Measurements from ENCODE around the gene CACNG7.

CACNG7 gene

DNA sequence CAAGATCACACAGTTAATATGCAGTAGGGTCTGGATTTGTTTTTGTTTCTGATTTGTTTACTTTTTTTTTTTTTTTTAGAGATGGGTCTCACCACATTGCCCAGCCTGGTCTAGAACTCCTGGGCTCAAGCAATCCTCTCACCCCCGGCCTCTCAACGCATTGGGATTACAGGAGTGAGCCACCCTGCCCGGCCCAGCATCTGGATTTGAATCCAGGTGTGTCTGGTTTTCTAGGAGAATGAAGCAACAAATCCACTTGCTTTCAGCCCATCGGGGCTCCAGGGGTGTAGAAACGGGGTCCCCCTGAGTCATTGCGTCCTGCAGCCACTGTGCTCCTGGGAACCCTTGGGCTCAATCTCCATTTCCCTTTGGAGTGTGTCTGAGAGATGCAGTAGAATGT, 60.3 kb downstream of the CACNG7 start:
- Histone ChIP-seq H3K27me3 (ENCODE audit: control insufficient read depth, insufficient read depth, low read length) (peaks cover 9% of the 10 kb centered on the region), H3K4me1 (ENCODE audit: control insufficient read depth, insufficient read depth, low read length) (no peaks in the 10 kb centered on the region), H3K36me3 (ENCODE audit: control insufficient read depth, insufficient read depth, low read length) (no peaks in the 10 kb centered on the region)

DNA sequence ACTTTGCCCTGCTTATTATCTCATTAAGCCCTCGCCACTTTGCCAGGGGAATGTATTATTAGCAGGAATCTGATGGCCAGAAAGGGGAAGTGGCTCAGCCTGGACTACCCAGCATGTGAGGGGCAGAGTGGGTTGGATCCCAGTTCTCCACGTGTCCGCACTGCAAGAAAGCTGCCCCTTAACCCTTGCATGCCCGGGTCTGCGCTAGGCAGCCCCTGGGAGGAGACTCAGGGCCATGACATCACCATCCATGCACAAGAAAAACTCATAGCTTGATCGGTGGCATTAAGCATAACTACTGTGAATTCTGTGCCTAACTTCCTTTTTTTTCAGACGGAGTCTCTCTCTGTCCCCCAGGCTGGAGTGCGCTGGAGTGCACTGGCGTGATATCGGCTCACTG, 62.6 kb downstream of the CACNG7 start:
- Histone ChIP-seq H3K36me3 (ENCODE audit: control insufficient read depth, insufficient read depth, low read length) (no peaks in the 10 kb centered on the region), H3K4me1 (ENCODE audit: control insufficient read depth, insufficient read depth, low read length) (no peaks in the 10 kb centered on the region), H3K9me3 (ENCODE audit: control insufficient read depth, insufficient read depth, low read length) (no peaks in the 10 kb centered on the region), H3K27me3 (ENCODE audit: control insufficient read depth, insufficient read depth, low read length) (no peaks in the 10 kb centered on the region), H3K4me3 (ENCODE audit: low read depth, low read length) (no peak overlapping the region), H3K9ac (ENCODE audit: low read depth, low read length) (no peak overlapping the region), H3K27ac (ENCODE audit: low read depth, low read length) (no peak overlapping the region)

More for the DNA sequence above, 60.3 kb downstream of the CACNG7 start:
- H3K27ac ChIP-seq (ENCODE audit: low read depth, low read length) = no peak overlapping the region
- H3K9ac ChIP-seq (ENCODE audit: low read depth, low read length) = no peak overlapping the region
- H3K9me3 ChIP-seq (ENCODE audit: control insufficient read depth, insufficient read depth, low read length) = no peaks in the 10 kb centered on the region
- no peak overlapping the region for H3K4me3 ChIP-seq (ENCODE audit: low read depth, low read length)

DNA sequence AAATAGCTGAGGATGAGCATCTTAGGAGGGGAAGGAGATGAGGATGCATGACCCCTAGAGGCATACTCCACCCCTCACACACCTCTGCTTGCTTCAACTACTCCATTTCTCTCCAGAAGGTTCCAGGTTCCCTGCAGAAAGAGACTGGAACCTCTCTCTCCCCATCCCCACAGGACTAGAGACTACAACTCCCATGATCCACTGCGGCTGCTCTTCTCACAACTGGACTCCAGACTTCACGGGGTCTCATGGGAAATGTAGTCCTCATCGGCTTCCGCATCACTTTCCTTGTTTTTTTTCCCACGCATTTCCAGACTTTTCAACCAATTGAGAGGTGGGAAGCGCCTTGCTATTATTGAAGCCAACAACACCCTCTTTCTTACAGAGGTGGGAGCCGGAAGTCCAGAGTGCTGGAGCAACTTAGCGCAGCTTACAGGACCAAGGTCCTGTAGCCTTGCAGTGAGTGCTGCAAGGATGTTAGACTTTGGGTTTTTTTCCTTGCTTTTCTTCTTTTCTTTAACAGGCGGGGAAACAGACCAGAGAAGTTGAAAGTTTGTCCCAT, 68.4 kb downstream of the CACNG7 start:
- H3K9ac ChIP-seq (ENCODE audit: low read depth, low read length) = no peak overlapping the region
- H3K27ac ChIP-seq (ENCODE audit: low read depth, low read length) = peak overlapping the region; percentile 71

DNA sequence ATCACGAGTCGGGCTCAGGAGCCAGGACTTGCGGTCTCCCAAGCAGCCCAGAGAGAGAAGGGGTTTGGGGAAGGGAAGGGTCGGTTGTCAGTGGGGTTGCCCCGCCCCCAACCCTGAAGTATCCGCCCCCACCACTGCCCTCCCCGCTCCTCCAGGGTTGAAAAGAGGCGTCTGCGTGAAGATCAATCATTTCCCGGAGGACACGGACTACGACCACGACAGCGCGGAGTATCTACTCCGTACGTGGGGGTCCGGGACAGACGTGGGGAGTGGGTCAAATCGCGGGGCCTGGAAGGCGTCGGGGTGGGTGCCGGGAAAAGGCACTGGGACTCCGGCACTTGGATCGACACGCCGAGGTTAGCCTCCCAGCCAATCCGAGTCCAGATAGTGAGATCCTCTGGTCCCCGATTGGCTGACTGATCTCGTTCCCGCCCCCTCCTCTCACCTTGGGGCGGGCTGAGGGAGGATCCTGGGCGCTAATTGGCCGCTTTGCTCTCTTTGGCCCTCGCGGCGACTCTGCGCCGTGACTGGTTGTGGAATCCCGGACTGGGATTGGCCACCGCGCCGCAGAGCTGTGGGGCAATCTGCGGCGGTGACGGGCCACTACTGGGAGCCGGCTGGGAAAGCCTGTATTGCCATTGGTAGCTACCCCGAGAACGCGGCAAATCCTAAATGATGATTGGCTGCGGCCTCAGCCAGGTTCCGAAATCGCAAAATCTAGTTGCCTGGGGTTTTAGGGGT, 69.1 kb downstream of the CACNG7 start:
- Histone ChIP-seq H3K4me3 (ENCODE audit: low read depth, low read length) (peak overlapping the region; percentile 75), H3K9ac (ENCODE audit: low read depth, low read length) (no peak overlapping the region), H3K27ac (ENCODE audit: low read depth, low read length) (peak overlapping the region; percentile 71), H3K9me3 (ENCODE audit: control insufficient read depth, insufficient read depth, low read length) (no peaks in the 10 kb centered on the region), H3K36me3 (ENCODE audit: control insufficient read depth, insufficient read depth, low read length) (no peaks in the 10 kb centered on the region), H3K4me1 (ENCODE audit: control insufficient read depth, insufficient read depth, low read length) (peaks cover 6% of the 10 kb centered on the region), H3K27me3 (ENCODE audit: control insufficient read depth, insufficient read depth, low read length) (peaks cover 10% of the 10 kb centered on the region)

More for the DNA sequence above, 68.4 kb downstream of the CACNG7 start:
- Histone ChIP-seq H3K27me3 (ENCODE audit: control insufficient read depth, insufficient read depth, low read length) (peaks cover 9% of the 10 kb centered on the region), H3K4me1 (ENCODE audit: control insufficient read depth, insufficient read depth, low read length) (peaks cover 6% of the 10 kb centered on the region), H3K36me3 (ENCODE audit: control insufficient read depth, insufficient read depth, low read length) (no peaks in the 10 kb centered on the region), H3K9me3 (ENCODE audit: control insufficient read depth, insufficient read depth, low read length) (no peaks in the 10 kb centered on the region), H3K4me3 (ENCODE audit: low read depth, low read length) (peak overlapping the region; percentile 75)

DNA sequence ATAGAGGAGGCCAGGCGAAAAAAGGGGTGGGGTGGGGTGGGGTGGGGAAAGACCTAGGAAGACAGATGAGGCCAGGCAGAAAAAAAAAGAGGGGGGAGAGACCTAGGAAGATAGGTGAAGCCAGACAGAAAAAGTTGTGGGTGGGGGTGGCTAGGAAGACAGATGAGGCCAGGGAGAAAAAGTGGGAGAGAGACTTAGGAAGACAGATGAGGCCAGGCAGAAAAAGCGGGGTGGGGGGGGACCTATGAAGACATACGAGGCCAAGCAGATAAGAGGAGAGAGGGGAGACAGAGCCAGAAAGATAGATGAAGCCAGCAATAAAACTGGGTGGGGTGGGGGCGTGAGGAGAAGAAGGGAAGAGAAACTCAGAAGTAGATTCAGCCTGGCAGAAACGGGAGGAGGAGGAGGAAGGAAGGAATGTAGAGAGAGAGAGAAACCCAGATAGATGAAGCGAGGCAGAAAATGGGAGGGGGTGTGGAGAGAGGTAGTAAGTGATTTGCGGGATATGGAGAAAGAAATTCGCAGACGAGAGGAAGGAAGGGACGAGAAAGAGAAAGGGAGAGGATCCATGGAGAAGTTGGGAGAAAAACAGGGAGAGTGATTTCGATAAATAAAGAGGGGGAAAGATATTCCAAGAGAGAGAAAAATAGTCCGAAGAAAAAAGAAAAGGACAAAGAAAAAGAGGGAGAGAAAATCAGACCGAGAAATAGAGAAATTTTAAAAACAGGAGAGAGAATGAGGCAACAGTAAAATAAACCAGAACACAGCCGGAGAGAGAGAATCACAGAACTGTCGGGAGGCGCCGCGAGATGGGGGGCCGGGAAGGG, 70.1 kb downstream of the CACNG7 start:
- Histone ChIP-seq H3K27me3 (ENCODE audit: control insufficient read depth, insufficient read depth, low read length) (peaks cover 18% of the 10 kb centered on the region), H3K9me3 (ENCODE audit: control insufficient read depth, insufficient read depth, low read length) (no peaks in the 10 kb centered on the region), H3K27ac (ENCODE audit: low read depth, low read length) (no peak overlapping the region), H3K4me1 (ENCODE audit: control insufficient read depth, insufficient read depth, low read length) (peaks cover 6% of the 10 kb centered on the region), H3K9ac (ENCODE audit: low read depth, low read length) (no peak overlapping the region; the same call in 1 of the 2 replicates), H3K36me3 (ENCODE audit: control insufficient read depth, insufficient read depth, low read length) (no peaks in the 10 kb centered on the region), H3K4me3 (ENCODE audit: low read depth, low read length) (peak overlapping the region; percentile 74)

DNA sequence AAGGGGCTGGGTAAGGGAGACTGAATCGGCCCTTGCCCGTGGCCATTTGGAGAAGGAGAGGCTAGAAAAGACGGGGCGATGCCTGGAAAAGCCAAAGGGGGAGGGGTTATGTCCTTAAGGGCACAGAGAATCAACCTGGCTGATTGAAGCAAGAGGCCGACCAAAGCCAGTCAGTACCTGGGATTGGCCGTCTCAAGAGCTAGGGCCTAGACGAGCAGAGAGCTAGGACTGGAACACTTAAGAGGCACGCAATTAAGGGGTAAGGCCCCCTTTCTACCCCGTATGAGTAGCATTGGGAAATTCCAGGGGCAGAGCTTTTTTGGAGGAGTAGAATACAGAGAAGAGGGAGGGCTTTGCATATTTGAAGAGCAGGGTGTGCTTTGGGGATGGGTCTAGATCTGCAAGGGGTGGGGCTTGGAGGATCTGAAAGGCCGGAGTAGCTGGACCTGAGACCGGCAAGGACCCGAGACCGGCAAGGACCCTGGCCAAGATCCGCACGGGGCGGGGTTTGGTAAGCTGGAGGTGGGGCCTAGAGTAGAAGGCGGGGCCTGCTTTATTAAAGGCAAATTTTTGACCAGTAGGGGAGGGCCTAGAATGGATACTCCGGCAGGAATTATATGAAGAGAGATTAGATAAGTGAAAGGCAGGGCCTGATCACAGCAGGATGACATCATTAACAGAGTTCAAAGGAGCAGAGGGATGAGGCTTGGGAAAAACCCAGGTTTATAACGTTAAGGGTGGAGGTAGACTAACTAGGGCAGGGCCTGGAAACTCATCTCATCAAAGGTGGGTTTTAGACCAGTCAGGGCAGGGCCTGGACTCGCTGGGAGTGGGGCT, 71.7 kb downstream of the CACNG7 start:
- H3K9ac ChIP-seq (ENCODE audit: low read depth, low read length) = no peak overlapping the region
- no peaks in the 10 kb centered on the region for H3K9me3 ChIP-seq (ENCODE audit: control insufficient read depth, insufficient read depth, low read length)
- no peaks in the 10 kb centered on the region for H3K36me3 ChIP-seq (ENCODE audit: control insufficient read depth, insufficient read depth, low read length)
- H3K4me3 ChIP-seq (ENCODE audit: low read depth, low read length) = peak overlapping the region; percentile 71
- peaks cover 18% of the 10 kb centered on the region for H3K27me3 ChIP-seq (ENCODE audit: control insufficient read depth, insufficient read depth, low read length)
- H3K27ac ChIP-seq (ENCODE audit: low read depth, low read length) = peak overlapping the region; percentile 82
- H3K4me1 ChIP-seq (ENCODE audit: control insufficient read depth, insufficient read depth, low read length) = peaks cover 6% of the 10 kb centered on the region

DNA sequence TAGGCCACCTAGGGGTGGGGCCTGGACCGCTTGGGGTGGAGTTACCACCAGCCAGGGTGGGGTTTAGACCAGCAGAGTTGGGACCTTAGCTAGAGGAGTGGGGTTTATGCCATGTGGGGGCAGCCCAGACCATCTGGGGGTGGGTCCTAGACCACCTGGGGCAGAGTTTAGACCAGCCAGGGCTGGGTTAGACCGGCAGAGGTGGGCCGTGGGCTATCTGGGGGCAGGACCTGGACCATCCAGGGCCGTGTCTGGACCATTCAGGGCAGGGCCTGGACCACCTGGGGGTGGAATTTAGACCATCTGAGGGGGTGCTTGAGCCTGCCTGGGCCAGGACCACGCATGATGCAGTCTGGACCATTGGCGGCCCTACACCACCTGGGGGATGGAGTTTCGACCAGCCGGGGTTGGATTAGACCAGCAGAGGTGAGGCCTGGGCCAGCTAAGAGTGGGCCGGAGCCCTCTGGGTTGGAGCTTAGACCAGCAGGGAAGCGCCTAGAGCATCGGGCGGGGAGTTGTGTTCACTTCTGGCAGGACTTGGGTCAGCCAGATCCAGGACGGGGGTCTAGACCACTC, 72.4 kb downstream of the CACNG7 start:
- Histone ChIP-seq H3K9ac (ENCODE audit: low read depth, low read length) (no peak overlapping the region), H3K27me3 (ENCODE audit: control insufficient read depth, insufficient read depth, low read length) (peaks cover 18% of the 10 kb centered on the region), H3K27ac (ENCODE audit: low read depth, low read length) (no peak overlapping the region), H3K4me3 (ENCODE audit: low read depth, low read length) (peak overlapping the region; percentile 33; the same call in 1 of the 2 replicates), H3K4me1 (ENCODE audit: control insufficient read depth, insufficient read depth, low read length) (peaks cover 6% of the 10 kb centered on the region), H3K36me3 (ENCODE audit: control insufficient read depth, insufficient read depth, low read length) (no peaks in the 10 kb centered on the region), H3K9me3 (ENCODE audit: control insufficient read depth, insufficient read depth, low read length) (no peaks in the 10 kb centered on the region)

DNA sequence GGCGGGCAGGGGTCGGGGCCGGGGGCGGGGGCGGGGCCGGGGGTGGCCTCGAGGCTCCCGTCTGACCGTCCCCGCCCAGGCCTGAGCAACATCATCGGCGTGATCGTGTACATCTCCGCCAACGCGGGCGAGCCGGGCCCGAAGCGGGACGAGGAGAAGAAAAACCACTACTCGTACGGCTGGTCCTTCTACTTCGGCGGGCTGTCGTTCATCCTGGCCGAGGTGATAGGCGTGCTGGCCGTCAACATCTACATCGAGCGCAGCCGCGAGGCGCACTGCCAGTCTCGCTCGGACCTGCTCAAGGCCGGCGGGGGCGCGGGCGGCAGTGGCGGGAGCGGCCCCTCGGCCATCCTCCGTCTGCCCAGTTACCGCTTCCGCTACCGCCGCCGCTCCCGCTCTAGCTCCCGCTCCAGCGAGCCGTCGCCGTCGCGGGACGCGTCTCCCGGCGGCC, 72.9 kb downstream of the CACNG7 start:
- H3K27ac ChIP-seq (ENCODE audit: low read depth, low read length) = peak overlapping the region; percentile 52
- no peak overlapping the region for H3K9ac ChIP-seq (ENCODE audit: low read depth, low read length)
- no peaks in the 10 kb centered on the region for H3K9me3 ChIP-seq (ENCODE audit: control insufficient read depth, insufficient read depth, low read length)
- H3K27me3 ChIP-seq (ENCODE audit: control insufficient read depth, insufficient read depth, low read length) = peaks cover 18% of the 10 kb centered on the region
- H3K4me1 ChIP-seq (ENCODE audit: control insufficient read depth, insufficient read depth, low read length) = peaks cover 6% of the 10 kb centered on the region
- H3K4me3 ChIP-seq (ENCODE audit: low read depth, low read length) = peak overlapping the region; percentile 55
- no peaks in the 10 kb centered on the region for H3K36me3 ChIP-seq (ENCODE audit: control insufficient read depth, insufficient read depth, low read length)

DNA sequence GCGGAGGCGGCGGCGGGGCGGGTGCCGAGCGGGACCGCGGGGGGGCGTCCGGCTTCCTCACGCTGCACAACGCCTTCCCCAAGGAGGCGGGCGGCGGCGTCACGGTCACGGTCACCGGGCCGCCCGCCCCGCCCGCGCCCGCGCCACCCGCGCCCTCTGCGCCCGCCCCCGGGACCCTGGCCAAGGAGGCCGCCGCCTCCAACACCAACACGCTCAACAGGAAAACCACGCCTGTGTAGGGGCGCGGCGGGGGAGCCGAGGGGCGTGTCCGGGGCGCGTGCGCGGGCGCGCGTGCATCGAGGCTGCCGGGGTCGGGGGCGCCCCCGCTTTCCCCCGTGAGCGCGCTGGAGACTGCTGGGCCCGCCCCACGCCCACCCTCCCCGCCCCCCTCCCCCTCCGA, 73.5 kb downstream of the CACNG7 start:
- Histone ChIP-seq H3K4me3 (ENCODE audit: low read depth, low read length) (no peak overlapping the region; the same call in 1 of the 2 replicates), H3K9me3 (ENCODE audit: control insufficient read depth, insufficient read depth, low read length) (no peaks in the 10 kb centered on the region), H3K9ac (ENCODE audit: low read depth, low read length) (no peak overlapping the region), H3K4me1 (ENCODE audit: control insufficient read depth, insufficient read depth, low read length) (peaks cover 6% of the 10 kb centered on the region), H3K36me3 (ENCODE audit: control insufficient read depth, insufficient read depth, low read length) (no peaks in the 10 kb centered on the region), H3K27ac (ENCODE audit: low read depth, low read length) (no peak overlapping the region), H3K27me3 (ENCODE audit: control insufficient read depth, insufficient read depth, low read length) (peaks cover 18% of the 10 kb centered on the region)
